Right kidney (tissue), 9 donors: ENCODE data around the gene SPDL1.

Experiments used
- DNase-seq: peaks from one replicate; pipeline ENCODE4 v3.0.0-alpha.2; 2016
- long read RNA-seq, 8 donors: transcript quantifications; one replicate each; lab custom pipeline, GENCODE V29; 2026

Gene SPDL1
- long read RNA-seq, donor 1, transcript SPDL1-201 (12 exons, 2,668 nt), result major isoform, 6 of 16 reads
- long read RNA-seq, donor 1, partial matches to known transcripts, result 10 of 16 reads
- long read RNA-seq, donor 1, other reads (novel, unspliced or antisense), result 0 of 16 reads
- long read RNA-seq, donor 2, result 0 reads
- long read RNA-seq, donor 3, partial matches to known transcripts, result 5 of 6 reads
- long read RNA-seq, donor 3, other reads (novel, unspliced or antisense), result 0 of 6 reads
- long read RNA-seq, donor 4, partial matches to known transcripts, result 5 of 8 reads
- long read RNA-seq, donor 4, other reads (novel, unspliced or antisense), result 0 of 8 reads
- long read RNA-seq, donor 5, partial matches to known transcripts, result 0 of 3 reads
- long read RNA-seq, donor 5, other reads (novel, unspliced or antisense), result 0 of 3 reads
- long read RNA-seq, donor 6, partial matches to known transcripts, result 6 of 6 reads
- long read RNA-seq, donor 6, other reads (novel, unspliced or antisense), result 0 of 6 reads
- long read RNA-seq, donor 7, transcript SPDL1-201 (12 exons, 2,668 nt), result major isoform, 5 of 13 reads
- long read RNA-seq, donor 7, partial matches to known transcripts, result 7 of 13 reads
- long read RNA-seq, donor 7, other reads (novel, unspliced or antisense), result 0 of 13 reads
- long read RNA-seq, donor 8, partial matches to known transcripts, result 0 of 2 reads
- long read RNA-seq, donor 8, other reads (novel, unspliced or antisense), result 0 of 2 reads

- peak; percentile 92 for DNase-seq
These were observed at the start of gene SPDL1 for GRCh38 chr5:169583424-169584220. Gene SPDL1, plus strand, starts transcription at chr5:169583773. Its CDS starts 4,644 bp downstream, at chr5:169588417.

- no peak for DNase-seq
These were observed 49.2 kb upstream of the SPDL1 start for GRCh38 chr5:169534311-169534880.

- DNase-seq, result no peak
These were observed 48.6 kb upstream of the SPDL1 start for GRCh38 chr5:169534939-169535338.

- DNase-seq, result no peak
These were observed 44.6 kb upstream of the SPDL1 start for GRCh38 chr5:169538944-169539343.

- no peak for DNase-seq
These were observed 40.8 kb upstream of the SPDL1 start for GRCh38 chr5:169542811-169543210.

GRCh38 chr5:169544264-169544950, 39.2 kb upstream of the SPDL1 start:
- no peak for DNase-seq

GRCh38 chr5:169545762-169546161, 37.8 kb upstream of the SPDL1 start:
- no peak for DNase-seq

- DNase-seq, result no peak
These were observed 37.2 kb upstream of the SPDL1 start for GRCh38 chr5:169546346-169546745.

GRCh38 chr5:169547508-169547907, 36.1 kb upstream of the SPDL1 start:
- no peak for DNase-seq

GRCh38 chr5:169548315-169548714, 35.3 kb upstream of the SPDL1 start:
- no peak for DNase-seq

GRCh38 chr5:169549453-169550100, 34.0 kb upstream of the SPDL1 start:
- DNase-seq, result no peak

GRCh38 chr5:169550227-169550626, 33.3 kb upstream of the SPDL1 start:
- DNase-seq, result no peak

- no peak for DNase-seq
These were observed 32.4 kb upstream of the SPDL1 start for GRCh38 chr5:169551146-169551545.

- DNase-seq, result no peak
These were observed 31.9 kb upstream of the SPDL1 start for GRCh38 chr5:169551696-169552095.

- DNase-seq, result no peak
These were observed 29.3 kb upstream of the SPDL1 start for GRCh38 chr5:169554251-169554650.

- no peak for DNase-seq
These were observed 25.7 kb upstream of the SPDL1 start for GRCh38 chr5:169557838-169558237.

GRCh38 chr5:169561893-169562292, 21.7 kb upstream of the SPDL1 start:
- DNase-seq, result no peak

- no peak for DNase-seq
These were observed 20.2 kb upstream of the SPDL1 start for GRCh38 chr5:169563369-169563768.

- DNase-seq, result no peak
These were observed 17.4 kb upstream of the SPDL1 start for GRCh38 chr5:169566202-169566601.

GRCh38 chr5:169567079-169567478, 16.5 kb upstream of the SPDL1 start:
- no peak for DNase-seq

- no peak for DNase-seq
These were observed 14.1 kb upstream of the SPDL1 start for GRCh38 chr5:169569513-169569912.
